ENCODE data around the gene MFAP3L.

The MFAP3L gene

GRCh38 chr4:170017252-170017651 is 8.9 kb downstream of the MFAP3L start:
- no peak for DNase-seq

GRCh38 chr4:170015285-170015684 is 10.9 kb downstream of the MFAP3L start:
- no peak for DNase-seq

GRCh38 chr4:170014359-170015011 is 11.7 kb downstream of the MFAP3L start:
- no peak for DNase-seq

GRCh38 chr4:170012629-170012958 is 13.6 kb downstream of the MFAP3L start:
- DNase-seq: no peak

GRCh38 chr4:170011921-170012628 is 14.1 kb downstream of the MFAP3L start:
- no peak for DNase-seq

- no peak for DNase-seq
These were observed 16.9 kb downstream of the MFAP3L start for GRCh38 chr4:170009291-170009690.

GRCh38 chr4:170008801-170009200 is 17.4 kb downstream of the MFAP3L start:
- DNase-seq: no peak

- no peak for DNase-seq
These were observed 17.8 kb downstream of the MFAP3L start for GRCh38 chr4:170008371-170008770.

GRCh38 chr4:170007113-170007512 is 19.1 kb downstream of the MFAP3L start:
- no peak for DNase-seq

- no peak for DNase-seq
These were observed 20.7 kb downstream of the MFAP3L start for GRCh38 chr4:170005472-170005871.

GRCh38 chr4:170004651-170005295 is 21.4 kb downstream of the MFAP3L start:
- no peak for DNase-seq

GRCh38 chr4:170003071-170004070 is 22.8 kb downstream of the MFAP3L start:
- DNase-seq: no peak

GRCh38 chr4:170001745-170002267 is 24.4 kb downstream of the MFAP3L start:
- no peak for DNase-seq

GRCh38 chr4:170001011-170001744 is 25.0 kb downstream of the MFAP3L start:
- DNase-seq: no peak

- no peak for DNase-seq
These were observed 26.3 kb downstream of the MFAP3L start for GRCh38 chr4:169999923-170000322.

GRCh38 chr4:169998981-169999380 is 27.2 kb downstream of the MFAP3L start:
- no peak for DNase-seq

- DNase-seq: no peak
These were observed 29.6 kb downstream of the MFAP3L start for GRCh38 chr4:169996379-169997240.

- DNase-seq: no peak
These were observed 32.7 kb downstream of the MFAP3L start for GRCh38 chr4:169993531-169993930.

- DNase-seq: no peak
These were observed 37.9 kb downstream of the MFAP3L start for GRCh38 chr4:169988252-169988651.

- no peak for DNase-seq
These were observed 38.6 kb downstream of the MFAP3L start for GRCh38 chr4:169987327-169988228.

All from activated gamma-delta T cell (primary cell).